Endodermal cell (in vitro differentiated cells): ENCODE measurements around the gene CLDN3. TPM values are rescaled to one million over a fixed set of nuclear protein-coding genes. Genes with fewer than 3 reads are reported as not detected.
"Not testable (repeated sequence)": the region's sequence is repeated elsewhere in the genome, so short reads cannot be mapped to it uniquely, and the experiment has no call there.

Source experiments
- DNase-seq: peaks from one replicate; pipeline ENCODE4 v3.0.0-alpha.2; 2017
- H3K27ac ChIP-seq: 2 replicates; pipeline ENCODE4 v1.5.1; 2013; ENCODE audit warnings: mild to moderate bottlenecking, low read depth, low read length, moderate library complexity
- H3K27me3 ChIP-seq: 2 replicates; pipeline ENCODE4 v1.6.1; 2013; ENCODE audit warnings: mild to moderate bottlenecking, low read length, moderate library complexity; ENCODE audit not compliant: insufficient read depth, control insufficient read depth, poor library complexity, severe bottlenecking
- H3K36me3 ChIP-seq: 2 replicates; pipeline ENCODE4 v1.7.0; 2013; ENCODE audit warnings: mild to moderate bottlenecking, low read length, moderate library complexity; ENCODE audit not compliant: control insufficient read depth, insufficient read depth
- H3K4me1 ChIP-seq: one replicate; pipeline ENCODE4 v1.7.0; 2013; ENCODE audit warnings: low read length; ENCODE audit not compliant: control insufficient read depth, insufficient read depth
- H3K4me3 ChIP-seq: 2 replicates; pipeline ENCODE4 v1.5.1; 2013; ENCODE audit warnings: mild to moderate bottlenecking, low read length, moderate library complexity
- H3K9ac ChIP-seq: 2 replicates; pipeline ENCODE4 v1.6.1; 2013; ENCODE audit warnings: mild to moderate bottlenecking, low read length, moderate library complexity; ENCODE audit not compliant: poor library complexity, severe bottlenecking; ENCODE audit errors: extremely low read depth
- H3K9me3 ChIP-seq: 2 replicates; pipeline ENCODE4 v1.6.1; 2013; ENCODE audit warnings: mild to moderate bottlenecking, low read length, moderate library complexity; ENCODE audit not compliant: control insufficient read depth
- H3K27ac Mint-ChIP-seq: 2 replicates; pipeline ENCODE4 v1.8.0; 2020; ENCODE audit warnings: mixed read lengths
- H3K27me3 Mint-ChIP-seq: 2 replicates; pipeline ENCODE4 v1.8.0; 2021; ENCODE audit warnings: mild to moderate bottlenecking, mixed read lengths; ENCODE audit not compliant: insufficient read depth
- H3K36me3 Mint-ChIP-seq: 2 replicates; pipeline ENCODE4 v1.8.0; 2020; ENCODE audit warnings: low read depth, mixed read lengths
- H3K4me1 Mint-ChIP-seq: 2 replicates; pipeline ENCODE4 v1.8.0; 2020; ENCODE audit warnings: mixed read lengths
- H3K4me3 Mint-ChIP-seq: 2 replicates; pipeline ENCODE4 v1.8.0; 2020; ENCODE audit warnings: mild to moderate bottlenecking, moderate library complexity, mixed read lengths
- H3K9me3 Mint-ChIP-seq: 2 replicates; pipeline ENCODE4 v1.8.0; 2020; ENCODE audit warnings: mild to moderate bottlenecking, mixed read lengths
- CTCF ChIP-seq: fragments of 200-600 bp; sonication (generic); conservative IDR thresholded peaks from 2 replicates; pipeline ENCODE4 v1.5.0; 2021; ENCODE audit warnings: antibody characterized with exemption, mild to moderate bottlenecking
- WGBS, 2 experiments: methylation state at CpG; one replicate each; pipeline versions ENCODE4 v1.1.5 to v1.1.7; 2013; ENCODE audit warnings: missing lambda C conversion rate in 2 of 2, mixed read lengths in 1 of 2; ENCODE audit not compliant: insufficient coverage in 1 of 2, insufficient read length in 1 of 2; 5-methylcytosine and 5-hydroxymethylcytosine counted together
- total RNA-seq, 2 donors: library from RNA; stranded (reverse); fragmentation: NEBNext Ultra II Directional in 1 of 2; extraction: Animal tissue kit (Norgen Biotek cat#: 25700) in 1 of 2; gene quantifications; 2 replicates in 1 of 2; 3 replicates in 1 of 2; pipeline ENCODE4 v1.2.1, GENCODE V29; 2021

Gene CLDN3
- total RNA-seq, 2 donors from 2014 or later, result 20.7 to 47.0 TPM

- Mint-ChIP-seq H3K4me1 (no peaks in the 10 kb centered on the region), H3K27me3 (peaks cover 33% of the 10 kb centered on the region), H3K36me3 (no peaks in the 10 kb centered on the region), H3K27ac (no peak overlapping the region), H3K9me3 (no peaks in the 10 kb centered on the region), H3K4me3 (no peak overlapping the region)
- Histone ChIP-seq H3K36me3 (no peaks in the 10 kb centered on the region), H3K4me3 (no peak overlapping the region), H3K4me1 (peaks cover 4% of the 10 kb centered on the region), H3K9me3 (no peaks in the 10 kb centered on the region), H3K9ac (no peak overlapping the region), H3K27me3 (peaks cover 19% of the 10 kb centered on the region), H3K27ac (no peak overlapping the region)
- DNase-seq, result no peak
- TF ChIP-seq CTCF, result no peak
- WGBS, 2 experiments, result 85 to 97% methylated on average over 4 to 6 of the region's 6 CpGs
Observed at GRCh38 chr7:73722785-73723184, 47.3 kb downstream of the CLDN3 start.

- not testable (repeated sequence) for H3K4me3 ChIP-seq, H3K36me3 Mint-ChIP-seq, H3K4me1 Mint-ChIP-seq, H3K9me3 Mint-ChIP-seq, H3K36me3 ChIP-seq, H3K27ac Mint-ChIP-seq, H3K27ac ChIP-seq, H3K4me3 Mint-ChIP-seq, H3K9ac ChIP-seq, DNase-seq, H3K9me3 ChIP-seq, H3K4me1 ChIP-seq
- 82% methylated on average over 2 to 4 of the region's 4 CpGs for WGBS, 2 experiments
- H3K27me3 ChIP-seq, result peaks cover 19% of the 10 kb centered on the region
- peaks cover 36% of the 10 kb centered on the region for H3K27me3 Mint-ChIP-seq
Observed at GRCh38 chr7:73722182-73722581, 47.9 kb downstream of the CLDN3 start.

GRCh38 chr7:73721377-73721817 is 48.7 kb downstream of the CLDN3 start:
- H3K4me1 Mint-ChIP-seq, result no peaks in the 10 kb centered on the region
- H3K36me3 ChIP-seq, result no peaks in the 10 kb centered on the region
- H3K9me3 Mint-ChIP-seq, result no peaks in the 10 kb centered on the region

GRCh38 chr7:73720443-73720842 is 49.6 kb downstream of the CLDN3 start:
- WGBS, 2 experiments, result 93% methylated on average over 8 to 9 of the region's 9 CpGs
- not testable (repeated sequence) for H3K9me3 Mint-ChIP-seq, H3K27ac Mint-ChIP-seq

More at GRCh38 chr7:73721377-73721817, 48.7 kb downstream of the CLDN3 start:
- Mint-ChIP-seq H3K27me3 (peaks cover 36% of the 10 kb centered on the region), H3K27ac (no peak overlapping the region), H3K4me3 (no peak overlapping the region), H3K36me3 (no peaks in the 10 kb centered on the region)
- H3K27ac ChIP-seq, result no peak overlapping the region
- H3K9ac ChIP-seq, result no peak overlapping the region
- H3K4me1 ChIP-seq, result peaks cover 4% of the 10 kb centered on the region
- no peaks in the 10 kb centered on the region for H3K9me3 ChIP-seq
- no peak overlapping the region for H3K4me3 ChIP-seq
- 82 to 85% methylated on average over 2 to 3 of the region's 3 CpGs for WGBS, 2 experiments
- DNase-seq, result no peak
- H3K27me3 ChIP-seq, result peaks cover 19% of the 10 kb centered on the region
- TF ChIP-seq CTCF, result no peak

More at GRCh38 chr7:73720443-73720842, 49.6 kb downstream of the CLDN3 start:
- peaks cover 19% of the 10 kb centered on the region for H3K27me3 ChIP-seq
- not testable (repeated sequence) for DNase-seq, H3K4me1 ChIP-seq, H3K27ac ChIP-seq, H3K36me3 ChIP-seq, H3K9me3 ChIP-seq, H3K9ac ChIP-seq, H3K4me1 Mint-ChIP-seq, H3K4me3 ChIP-seq, H3K36me3 Mint-ChIP-seq
- H3K27me3 Mint-ChIP-seq, result peaks cover 36% of the 10 kb centered on the region
- peak overlapping the region; percentile 60 for H3K4me3 Mint-ChIP-seq
